Measurements from ENCODE around the gene SMAD1.

DNA sequence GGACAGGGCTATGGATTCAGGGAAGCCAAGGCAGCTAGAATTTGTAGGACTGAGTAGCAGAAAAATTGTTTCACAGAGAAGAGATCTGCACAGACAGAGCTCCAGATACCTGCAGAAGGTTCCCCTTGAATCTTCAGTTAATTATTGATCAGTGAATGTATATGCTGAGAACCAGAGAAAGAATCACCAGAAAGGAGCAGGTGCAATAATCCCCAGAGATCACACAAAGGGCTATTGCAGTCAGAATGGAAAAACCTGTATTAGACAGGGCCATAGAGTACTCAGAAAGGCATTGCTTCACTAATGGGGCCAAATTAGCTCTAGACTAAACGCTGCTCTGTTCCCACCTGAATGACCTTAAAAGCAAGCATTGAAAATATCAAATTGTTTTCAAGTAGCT is 35.5 kb upstream of the SMAD1 start:
- TF ChIP-seq, protein P1, sequence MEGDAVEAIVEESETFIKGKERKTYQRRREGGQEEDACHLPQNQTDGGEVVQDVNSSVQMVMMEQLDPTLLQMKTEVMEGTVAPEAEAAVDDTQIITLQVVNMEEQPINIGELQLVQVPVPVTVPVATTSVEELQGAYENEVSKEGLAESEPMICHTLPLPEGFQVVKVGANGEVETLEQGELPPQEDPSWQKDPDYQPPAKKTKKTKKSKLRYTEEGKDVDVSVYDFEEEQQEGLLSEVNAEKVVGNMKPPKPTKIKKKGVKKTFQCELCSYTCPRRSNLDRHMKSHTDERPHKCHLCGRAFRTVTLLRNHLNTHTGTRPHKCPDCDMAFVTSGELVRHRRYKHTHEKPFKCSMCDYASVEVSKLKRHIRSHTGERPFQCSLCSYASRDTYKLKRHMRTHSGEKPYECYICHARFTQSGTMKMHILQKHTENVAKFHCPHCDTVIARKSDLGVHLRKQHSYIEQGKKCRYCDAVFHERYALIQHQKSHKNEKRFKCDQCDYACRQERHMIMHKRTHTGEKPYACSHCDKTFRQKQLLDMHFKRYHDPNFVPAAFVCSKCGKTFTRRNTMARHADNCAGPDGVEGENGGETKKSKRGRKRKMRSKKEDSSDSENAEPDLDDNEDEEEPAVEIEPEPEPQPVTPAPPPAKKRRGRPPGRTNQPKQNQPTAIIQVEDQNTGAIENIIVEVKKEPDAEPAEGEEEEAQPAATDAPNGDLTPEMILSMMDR (IDR thresholded peaks at IDR 0.05; ENCODE audit: low read depth, low read length, poor library complexity, severe bottlenecking) = no peak
- no peak for TF ChIP-seq EZH2phosphoT487 (IDR thresholded peaks at IDR 0.05; ENCODE audit: borderline replicate concordance, low read length)

Measured in DOHH2 (cell line).